GM12891 (cell line): ENCODE data around the gene ZNF536.

Experiments
- DNase-seq: peaks from one replicate; pipeline ENCODE4 v3.0.0; 2011; ENCODE audit warnings: low spot score; ENCODE audit not compliant: insufficient read length
- FAIRE-seq: peaks from 2 replicates; lab custom pipeline; 2011; peaks lifted over from hg19 to GRCh38; lab: Jason Lieb, UNC
- PAX5 ChIP-seq: IDR thresholded peaks from 2 replicates; pipeline ENCODE4 v1.6.1; 2011; ENCODE audit warnings: low read length, moderate library complexity, mild to moderate bottlenecking; ENCODE audit not compliant: insufficient read depth, severe bottlenecking
- POLR2A ChIP-seq: IDR thresholded peaks from 2 replicates; pipeline ENCODE4 v1.6.1; 2011; ENCODE audit warnings: low read depth, low read length, control low read depth
- POLR2AphosphoS5 ChIP-seq: IDR thresholded peaks from 2 replicates; pipeline ENCODE4 v1.6.1; 2011; ENCODE audit warnings: low read depth, low read length, control low read depth
- POU2F2 ChIP-seq: IDR thresholded peaks from 2 replicates; pipeline ENCODE4 v1.6.1; 2011; ENCODE audit warnings: low read depth, mild to moderate bottlenecking, control low read depth, low read length, moderate library complexity
- SPI1 ChIP-seq: IDR thresholded peaks from 2 replicates; pipeline ENCODE4 v1.6.1; 2011; ENCODE audit warnings: low read depth, low read length, control low read depth
- TAF1 ChIP-seq: IDR thresholded peaks from 2 replicates; pipeline ENCODE4 v1.6.1; 2011; ENCODE audit warnings: low read depth, low read length, control low read depth

ZNF536 gene

DNA sequence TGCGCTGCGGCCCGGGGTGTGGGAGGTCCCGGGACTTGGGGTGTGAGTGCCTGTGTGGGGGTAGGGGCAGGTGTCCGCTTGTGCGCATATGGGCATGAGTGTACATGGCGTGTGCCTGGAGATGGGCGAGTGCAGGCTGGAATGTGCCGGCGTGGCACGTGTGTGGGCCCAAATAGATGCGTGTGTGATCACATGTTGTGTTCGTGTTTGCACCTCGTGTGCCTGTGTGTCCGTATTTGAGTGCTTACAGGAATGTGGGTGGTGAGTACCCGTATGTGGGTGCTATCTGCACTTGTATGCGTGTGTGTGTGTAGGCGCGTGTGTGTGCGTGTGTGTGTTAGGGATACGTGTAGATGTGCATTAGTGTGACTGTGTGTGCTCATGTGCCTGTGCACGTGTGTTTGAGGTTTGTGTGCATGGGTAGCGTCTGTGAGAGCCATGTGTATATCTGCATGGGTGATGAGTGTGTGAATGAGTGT is 3.4 kb downstream of the ZNF536 start:
- DNase-seq, result no peak
- TF ChIP-seq PAX5 (no peak), TAF1 (no peak), SPI1 (no peak), POLR2AphosphoS5 (no peak), POLR2A (no peak), POU2F2 (no peak)
- FAIRE-seq, result no peak

DNA sequence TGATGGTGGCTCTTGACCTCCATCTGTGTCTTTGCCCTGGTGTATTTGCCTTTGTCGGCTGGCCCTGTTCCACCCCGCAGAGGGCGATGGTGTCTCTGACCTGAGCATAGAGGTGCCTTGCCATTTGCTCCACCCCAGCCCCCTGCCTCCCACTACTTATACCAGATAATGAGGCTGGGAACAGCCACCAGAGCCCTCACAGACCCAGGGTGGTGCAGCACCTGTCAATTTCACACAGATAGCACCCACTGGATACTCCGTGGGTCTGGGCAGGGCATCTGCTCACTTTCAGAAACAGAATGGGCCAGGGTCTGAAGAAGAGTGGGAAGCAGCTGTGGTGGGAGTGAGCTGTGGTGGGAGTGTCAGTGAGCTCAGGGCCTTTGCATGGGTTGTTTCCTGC is 4.1 kb downstream of the ZNF536 start:
- DNase-seq (no peak), FAIRE-seq (no peak)
- TF ChIP-seq PAX5 (no peak), POLR2A (no peak), SPI1 (no peak), POLR2AphosphoS5 (no peak), TAF1 (no peak), POU2F2 (no peak)

DNA sequence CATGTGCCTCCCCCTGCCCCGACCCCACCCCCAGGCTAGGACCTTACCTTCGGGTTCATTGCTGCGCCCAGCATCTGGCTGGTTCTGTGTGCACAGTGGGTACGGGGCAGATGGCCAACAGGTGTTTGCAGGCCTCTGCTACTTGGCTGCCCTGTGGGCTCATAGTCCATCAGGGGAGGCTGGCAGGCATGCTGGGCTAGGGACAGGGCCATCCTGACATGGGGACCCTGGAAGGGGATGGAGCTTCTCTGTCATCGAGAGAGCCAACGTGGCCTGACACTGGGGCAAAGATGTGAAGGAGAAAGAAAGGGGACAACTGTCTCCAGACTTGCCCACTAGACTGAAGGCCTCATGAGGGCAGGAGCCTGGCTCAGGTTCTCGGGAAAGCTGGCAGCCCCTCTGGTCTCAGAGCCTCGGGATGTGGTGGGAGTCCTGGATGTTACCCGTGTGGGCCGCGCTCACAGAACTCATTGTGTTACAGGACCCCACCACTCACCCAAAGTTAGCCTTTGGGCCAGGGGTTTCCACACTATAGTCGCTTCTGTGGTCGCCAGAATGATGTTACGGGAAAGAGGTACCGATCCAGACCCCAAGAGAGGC is 4.7 kb downstream of the ZNF536 start:
- DNase-seq, result no peak
- no peak for TF ChIP-seq POU2F2
- TF ChIP-seq TAF1, result no peak
- no peak for TF ChIP-seq POLR2A
- TF ChIP-seq PAX5, result no peak
- TF ChIP-seq SPI1, result no peak
- no peak for TF ChIP-seq POLR2AphosphoS5
- FAIRE-seq, result no peak

DNA sequence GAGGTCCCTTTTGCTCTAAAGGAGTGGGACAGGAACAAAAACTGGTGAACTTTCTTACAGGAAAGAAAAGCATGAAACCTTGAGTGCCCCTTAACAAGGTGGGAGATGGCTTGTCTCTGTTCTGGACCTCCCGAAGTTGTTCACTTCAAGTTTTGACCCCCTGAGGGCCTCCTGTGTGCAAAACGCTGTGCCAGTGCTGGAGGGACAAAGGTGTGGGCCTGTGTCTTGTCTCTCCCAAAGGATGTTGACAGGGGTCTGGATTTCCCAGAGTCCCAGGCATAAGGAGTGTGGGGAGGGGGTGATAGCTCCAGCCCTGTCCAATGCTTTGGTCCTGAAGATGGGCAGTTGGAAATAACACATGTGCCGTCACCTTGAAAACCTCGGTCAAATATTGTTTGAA is 6.5 kb downstream of the ZNF536 start:
- DNase-seq, result no peak
- FAIRE-seq, result no peak
- TF ChIP-seq TAF1, result no peak
- no peak for TF ChIP-seq POLR2A
- no peak for TF ChIP-seq POU2F2

DNA sequence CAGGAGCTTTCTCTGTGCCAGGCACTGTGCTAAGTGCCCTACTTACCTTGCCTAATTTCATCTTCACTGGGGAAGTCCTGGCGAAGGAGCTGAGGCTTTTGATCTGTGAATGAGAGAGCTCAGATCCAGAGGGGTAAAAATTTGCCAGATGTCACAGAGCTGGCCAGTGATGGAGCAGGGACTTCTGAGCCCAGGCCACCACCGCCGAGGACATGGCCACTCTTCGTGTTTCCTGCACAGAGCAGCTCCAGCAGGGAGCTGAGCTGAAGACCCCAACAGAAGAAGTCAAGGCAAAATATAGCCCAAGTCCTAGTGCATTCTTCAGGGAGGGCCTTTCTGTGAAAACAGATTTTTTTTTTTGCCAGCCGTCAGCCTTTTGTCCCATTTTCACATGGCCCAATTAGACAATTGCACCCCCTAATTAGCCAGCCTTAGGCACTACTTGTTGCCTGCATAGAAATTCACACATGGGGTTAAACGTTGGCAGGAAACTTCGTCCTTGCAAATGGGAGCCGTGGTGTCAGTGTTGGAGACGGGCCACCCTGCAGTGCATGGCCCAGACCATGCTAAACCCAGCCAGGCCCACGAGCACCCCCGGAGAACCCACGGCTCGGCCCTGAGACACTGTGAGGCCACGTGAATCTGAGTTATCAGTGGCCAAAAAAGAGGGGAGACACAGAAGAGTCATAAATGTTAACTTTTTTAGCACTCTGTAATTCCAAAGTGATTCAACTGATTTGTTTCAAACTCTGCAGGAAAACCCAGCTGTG is 7.8 kb downstream of the ZNF536 start:
- FAIRE-seq (no peak), DNase-seq (no peak)
- TF ChIP-seq SPI1, result no peak
- no peak for TF ChIP-seq POU2F2
- TF ChIP-seq PAX5, result no peak
- TF ChIP-seq TAF1, result no peak
- TF ChIP-seq POLR2AphosphoS5, result no peak
- no peak for TF ChIP-seq POLR2A

DNA sequence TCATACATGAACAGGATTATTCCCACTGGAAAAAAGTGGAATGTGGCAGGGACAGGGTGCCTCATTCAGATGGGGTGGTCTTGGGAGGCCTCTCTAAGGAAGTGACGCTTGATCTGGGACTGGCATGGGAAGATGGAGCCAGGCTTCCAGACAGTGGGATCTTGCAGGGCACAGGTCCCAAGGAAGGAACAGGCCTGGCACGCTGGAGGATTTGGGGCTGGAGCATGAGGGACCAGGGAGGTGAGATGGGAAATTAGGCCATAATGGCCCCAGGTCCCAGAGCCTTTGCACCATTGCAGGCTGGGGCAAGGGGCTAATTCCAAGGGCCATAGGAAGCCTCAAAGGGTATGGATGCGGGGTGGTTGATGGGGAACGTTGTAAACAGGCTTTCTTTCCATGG is 9.2 kb downstream of the ZNF536 start:
- DNase-seq, result no peak
- no peak for FAIRE-seq
- no peak for TF ChIP-seq PAX5
- no peak for TF ChIP-seq POLR2AphosphoS5
- no peak for TF ChIP-seq POU2F2
- no peak for TF ChIP-seq SPI1

DNA sequence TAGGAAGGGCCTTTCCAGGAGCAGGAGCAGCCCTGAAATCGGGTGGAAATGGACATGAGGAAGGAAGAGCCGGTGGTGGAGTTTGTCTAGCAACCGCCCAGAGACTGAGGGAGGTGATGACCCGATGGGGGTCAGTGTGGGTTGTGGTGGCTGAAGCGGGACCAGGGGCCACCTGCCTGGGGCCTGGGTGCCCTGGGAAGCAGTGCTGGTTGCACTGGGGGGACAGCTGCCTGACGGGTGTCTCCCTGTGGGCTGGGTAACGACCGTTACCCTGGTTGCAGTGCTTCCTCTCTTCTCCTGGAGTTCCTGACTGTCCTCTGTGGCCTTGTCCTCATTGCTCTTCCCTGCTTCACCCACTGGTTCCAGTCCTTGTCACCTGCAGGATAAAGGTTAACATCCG is 13.0 kb downstream of the ZNF536 start:
- TF ChIP-seq TAF1, result no peak
- TF ChIP-seq POLR2A, result no peak
- no peak for TF ChIP-seq PAX5
- no peak for TF ChIP-seq SPI1
- TF ChIP-seq POU2F2, result no peak
- no peak for TF ChIP-seq POLR2AphosphoS5
- FAIRE-seq, result no peak
- DNase-seq, result no peak

DNA sequence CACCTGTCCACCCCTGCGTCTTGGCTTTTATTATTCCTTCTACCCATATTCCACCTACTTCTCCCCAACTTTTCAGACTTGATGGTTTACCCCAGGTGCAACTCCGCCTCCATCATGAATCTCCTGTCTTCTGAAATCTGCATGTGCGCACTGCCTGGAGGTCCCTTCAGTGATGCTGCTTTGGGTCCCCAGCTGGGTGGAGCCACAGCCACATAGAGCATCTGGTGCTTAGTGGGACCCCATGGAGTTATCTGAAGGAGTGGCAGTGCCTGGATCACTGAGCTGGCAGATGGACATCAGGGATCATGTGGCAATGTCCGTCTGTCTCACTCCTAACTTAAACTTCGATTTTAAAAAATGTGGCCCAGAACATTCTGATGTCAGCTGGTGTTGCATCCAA is 13.5 kb downstream of the ZNF536 start:
- TF ChIP-seq POLR2AphosphoS5 (no peak), POLR2A (no peak), PAX5 (no peak), POU2F2 (no peak), SPI1 (no peak), TAF1 (no peak)
- FAIRE-seq, result no peak

DNA sequence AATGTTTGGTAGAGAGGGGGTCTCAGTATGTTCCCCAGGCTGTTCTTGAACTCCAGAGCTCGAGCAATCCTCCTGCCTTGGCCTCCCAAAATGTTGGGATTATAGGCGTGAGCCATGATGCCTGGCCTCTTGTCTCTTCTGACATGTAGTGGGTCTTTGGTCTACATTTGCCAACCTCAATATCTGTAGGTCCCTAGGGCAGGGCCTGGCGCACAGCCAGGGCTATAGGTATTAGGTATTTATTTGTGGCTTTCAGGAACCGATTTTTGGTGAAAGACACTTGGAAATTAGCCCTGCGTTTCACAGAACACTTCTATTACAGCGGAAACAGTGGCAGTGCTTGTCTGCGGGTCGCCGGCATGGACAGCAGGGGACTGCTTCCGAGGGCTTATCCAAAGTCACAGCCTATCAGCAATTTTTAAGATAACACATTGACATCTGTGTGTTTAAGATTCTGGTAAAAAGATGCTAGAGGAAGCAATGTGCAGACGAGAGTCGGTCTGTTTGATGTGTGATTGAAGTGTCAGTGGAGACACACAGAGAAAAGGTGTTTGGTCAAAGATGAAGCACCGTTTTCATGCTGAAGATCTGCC is 14.5 kb downstream of the ZNF536 start:
- no peak for TF ChIP-seq TAF1
- TF ChIP-seq PAX5, result no peak
- TF ChIP-seq POLR2AphosphoS5, result no peak
- no peak for TF ChIP-seq POLR2A
- TF ChIP-seq SPI1, result no peak
- no peak for TF ChIP-seq POU2F2
- DNase-seq, result no peak
- FAIRE-seq, result no peak

More for the DNA sequence above, 13.5 kb downstream of the ZNF536 start:
- DNase-seq, result no peak

DNA sequence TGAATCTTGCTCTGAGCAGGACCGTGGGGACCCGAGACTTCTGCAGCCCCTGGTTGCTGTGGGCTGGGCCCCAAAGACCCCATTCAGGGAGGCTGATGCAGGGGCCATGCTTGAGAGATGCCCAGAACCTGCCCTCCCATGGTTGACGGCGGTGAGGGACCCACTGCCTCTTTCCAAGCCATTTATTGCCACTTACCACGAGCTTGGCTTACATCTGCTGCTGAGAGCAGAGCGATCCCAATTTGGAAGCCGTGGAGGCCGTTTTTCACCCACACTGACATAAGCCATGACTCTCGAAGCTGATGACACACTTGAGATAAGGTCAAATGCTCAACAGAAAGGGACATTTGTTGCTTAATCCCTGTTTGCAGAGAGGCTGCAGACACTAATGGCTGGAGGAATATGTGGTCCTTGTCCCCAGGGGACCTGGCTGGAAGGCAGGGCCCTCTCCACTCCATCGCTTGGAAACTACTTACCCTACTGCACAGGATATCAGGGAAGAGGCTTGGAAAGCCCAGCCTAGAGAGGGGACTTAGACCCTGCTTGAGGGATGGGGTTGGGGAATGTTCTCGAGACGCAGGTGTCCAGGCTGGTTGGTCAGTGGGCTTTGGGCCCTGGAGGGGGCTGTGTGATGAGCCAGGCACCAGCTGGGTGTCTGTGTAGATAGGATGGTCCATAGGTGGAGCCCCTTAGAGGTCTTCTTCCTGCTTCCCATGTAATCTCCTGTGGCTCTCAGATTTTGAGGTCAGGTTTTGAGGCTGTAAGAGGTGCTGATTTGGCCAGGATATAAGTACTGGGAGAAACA is 15.3 kb downstream of the ZNF536 start:
- no peak for FAIRE-seq
- no peak for TF ChIP-seq PAX5
- TF ChIP-seq TAF1, result no peak
- TF ChIP-seq SPI1, result no peak
- no peak for TF ChIP-seq POLR2A
- TF ChIP-seq POLR2AphosphoS5, result no peak
- TF ChIP-seq POU2F2, result no peak
- DNase-seq, result no peak
